ENCODE data around the gene RAB11A. TPM values are rescaled to one million over a fixed set of nuclear protein-coding genes. Genes with fewer than 3 reads are reported as not detected.
A peak's percentile ranks its signal among the peaks of the same experiment; 100 is the strongest.

The RAB11A gene
- polyA plus RNA-seq, 2 of the 4 experiments (the other 2 are of a cell fraction), result 316 to 551 TPM

DNA sequence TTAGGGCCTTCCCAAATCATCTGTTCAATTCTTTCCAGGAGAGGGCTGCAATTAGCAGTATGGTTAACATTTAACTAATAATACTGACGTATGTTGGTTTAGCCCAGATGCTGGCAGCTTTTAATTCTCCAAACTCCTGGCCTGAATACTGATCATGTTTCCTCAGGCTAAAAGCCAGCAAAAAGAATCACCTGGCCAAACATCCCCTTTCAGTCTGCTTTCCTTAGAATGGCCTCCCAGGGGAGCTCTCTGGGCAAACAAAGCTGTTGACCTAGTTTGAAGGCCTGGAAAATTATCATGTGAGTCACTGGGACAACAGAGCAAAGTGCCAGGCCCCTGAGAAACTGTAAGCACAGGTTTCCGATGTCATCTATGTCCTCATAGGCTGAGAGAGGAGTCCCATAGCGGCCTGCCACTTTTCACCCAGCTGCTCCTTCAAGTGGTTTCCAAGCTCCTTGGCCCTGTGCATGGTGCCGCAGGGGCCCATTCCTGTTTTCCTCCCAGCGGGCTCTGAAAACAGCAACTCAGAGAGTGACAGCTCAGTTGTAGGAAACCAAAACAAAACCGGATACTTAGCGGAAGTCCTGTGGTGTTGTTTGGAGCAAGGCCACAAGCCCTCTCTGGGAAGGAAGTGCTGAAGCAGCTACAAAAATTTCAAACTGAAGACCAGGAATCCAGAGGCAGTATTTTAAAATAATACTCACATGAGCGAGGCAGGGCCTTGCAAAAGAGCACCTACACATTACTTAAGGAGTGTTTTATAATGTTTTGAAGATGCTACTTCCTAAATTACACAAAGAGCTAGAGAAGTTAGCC is 36.5 kb upstream of the RAB11A start (continued):
- TF ChIP-seq FOSL2 (IDR thresholded peaks at IDR 0.05) (peak; percentile 95), FOSL2 (CRISPR knock-in tag; IDR thresholded peaks at IDR 0.05) (peak; percentile 99), SMC3 (IDR thresholded peaks at IDR 0.05) (peak; percentile 49), MYC (IDR thresholded peaks at IDR 0.05; ENCODE audit: borderline replicate concordance, low read length) (no peak), E2F6 (IDR thresholded peaks at IDR 0.05; ENCODE audit: borderline replicate concordance, low read depth) (no peak), ZC3H11A (IDR thresholded peaks at IDR 0.05) (no peak), USF2 (IDR thresholded peaks at IDR 0.05) (0 out of 2 replicates have a peak, but pooled peaks have one; percentile 31), BHLHE40 (IDR thresholded peaks at IDR 0.05; ENCODE audit: low read depth, low read length) (no peak), JUNB (IDR thresholded peaks at IDR 0.05) (peak; percentile 98), ZSCAN20 (CRISPR knock-in tag; IDR thresholded peaks at IDR 0.05) (no peak), SREBF2 (IDR thresholded peaks at IDR 0.05) (no peak), MAZ (IDR thresholded peaks at IDR 0.05; ENCODE audit: borderline replicate concordance, low read depth, low read length) (no peak), POLR2A (IDR thresholded peaks at IDR 0.05; ENCODE audit: low read length) (no peak), PHF8 (IDR thresholded peaks at IDR 0.05; ENCODE audit: borderline replicate concordance, low read depth) (no peak), CBX8 (IDR thresholded peaks at IDR 0.05) (no peak), KDM1A (IDR thresholded peaks at IDR 0.05; ENCODE audit: low read depth) (no peak), ZFP36 (IDR thresholded peaks at IDR 0.05; ENCODE audit: borderline replicate concordance, partially characterized antibody) (peak; percentile 58), HOXA7 (CRISPR knock-in tag; IDR thresholded peaks at IDR 0.05) (no peak), RFX5 (IDR thresholded peaks at IDR 0.05) (no peak), RAD21 (conservative IDR thresholded peaks at IDR 0.05 in 1 of 2, IDR thresholded peaks at IDR 0.05 in 1 of 2) (peak; percentile 28 to 67; a peak in 4 of 5 replicates), CEBPB (IDR thresholded peaks at IDR 0.05) (peak; percentile 47 to 82), RCOR1 (IDR thresholded peaks at IDR 0.05; ENCODE audit: low read depth, low read length) (no peak), CHD2 (IDR thresholded peaks at IDR 0.05; ENCODE audit: low read length, partially characterized antibody) (no peak), MAFK (IDR thresholded peaks at IDR 0.05; ENCODE audit: partially characterized antibody) (peak; percentile 83), NR3C1 (IDR thresholded peaks at IDR 0.05) (no peak), GATA3 (IDR thresholded peaks at IDR 0.05; ENCODE audit: borderline replicate concordance) (peak; percentile 97), NPAS2 (CRISPR knock-in tag; IDR thresholded peaks at IDR 0.05; ENCODE audit: borderline replicate concordance) (no peak), HMGXB4 (CRISPR knock-in tag; IDR thresholded peaks at IDR 0.05; ENCODE audit: borderline replicate concordance) (no peak), RARB (CRISPR knock-in tag; IDR thresholded peaks at IDR 0.05) (no peak)
- TF ChIP-seq, protein P1, sequence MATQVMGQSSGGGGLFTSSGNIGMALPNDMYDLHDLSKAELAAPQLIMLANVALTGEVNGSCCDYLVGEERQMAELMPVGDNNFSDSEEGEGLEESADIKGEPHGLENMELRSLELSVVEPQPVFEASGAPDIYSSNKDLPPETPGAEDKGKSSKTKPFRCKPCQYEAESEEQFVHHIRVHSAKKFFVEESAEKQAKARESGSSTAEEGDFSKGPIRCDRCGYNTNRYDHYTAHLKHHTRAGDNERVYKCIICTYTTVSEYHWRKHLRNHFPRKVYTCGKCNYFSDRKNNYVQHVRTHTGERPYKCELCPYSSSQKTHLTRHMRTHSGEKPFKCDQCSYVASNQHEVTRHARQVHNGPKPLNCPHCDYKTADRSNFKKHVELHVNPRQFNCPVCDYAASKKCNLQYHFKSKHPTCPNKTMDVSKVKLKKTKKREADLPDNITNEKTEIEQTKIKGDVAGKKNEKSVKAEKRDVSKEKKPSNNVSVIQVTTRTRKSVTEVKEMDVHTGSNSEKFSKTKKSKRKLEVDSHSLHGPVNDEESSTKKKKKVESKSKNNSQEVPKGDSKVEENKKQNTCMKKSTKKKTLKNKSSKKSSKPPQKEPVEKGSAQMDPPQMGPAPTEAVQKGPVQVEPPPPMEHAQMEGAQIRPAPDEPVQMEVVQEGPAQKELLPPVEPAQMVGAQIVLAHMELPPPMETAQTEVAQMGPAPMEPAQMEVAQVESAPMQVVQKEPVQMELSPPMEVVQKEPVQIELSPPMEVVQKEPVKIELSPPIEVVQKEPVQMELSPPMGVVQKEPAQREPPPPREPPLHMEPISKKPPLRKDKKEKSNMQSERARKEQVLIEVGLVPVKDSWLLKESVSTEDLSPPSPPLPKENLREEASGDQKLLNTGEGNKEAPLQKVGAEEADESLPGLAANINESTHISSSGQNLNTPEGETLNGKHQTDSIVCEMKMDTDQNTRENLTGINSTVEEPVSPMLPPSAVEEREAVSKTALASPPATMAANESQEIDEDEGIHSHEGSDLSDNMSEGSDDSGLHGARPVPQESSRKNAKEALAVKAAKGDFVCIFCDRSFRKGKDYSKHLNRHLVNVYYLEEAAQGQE (IDR thresholded peaks at IDR 0.05), result no peak
- TF ChIP-seq, protein P2, sequence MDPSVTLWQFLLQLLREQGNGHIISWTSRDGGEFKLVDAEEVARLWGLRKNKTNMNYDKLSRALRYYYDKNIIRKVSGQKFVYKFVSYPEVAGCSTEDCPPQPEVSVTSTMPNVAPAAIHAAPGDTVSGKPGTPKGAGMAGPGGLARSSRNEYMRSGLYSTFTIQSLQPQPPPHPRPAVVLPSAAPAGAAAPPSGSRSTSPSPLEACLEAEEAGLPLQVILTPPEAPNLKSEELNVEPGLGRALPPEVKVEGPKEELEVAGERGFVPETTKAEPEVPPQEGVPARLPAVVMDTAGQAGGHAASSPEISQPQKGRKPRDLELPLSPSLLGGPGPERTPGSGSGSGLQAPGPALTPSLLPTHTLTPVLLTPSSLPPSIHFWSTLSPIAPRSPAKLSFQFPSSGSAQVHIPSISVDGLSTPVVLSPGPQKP (IDR thresholded peaks at IDR 0.05; ENCODE audit: low read depth, low read length), result no peak
- TF ChIP-seq, protein P3, sequence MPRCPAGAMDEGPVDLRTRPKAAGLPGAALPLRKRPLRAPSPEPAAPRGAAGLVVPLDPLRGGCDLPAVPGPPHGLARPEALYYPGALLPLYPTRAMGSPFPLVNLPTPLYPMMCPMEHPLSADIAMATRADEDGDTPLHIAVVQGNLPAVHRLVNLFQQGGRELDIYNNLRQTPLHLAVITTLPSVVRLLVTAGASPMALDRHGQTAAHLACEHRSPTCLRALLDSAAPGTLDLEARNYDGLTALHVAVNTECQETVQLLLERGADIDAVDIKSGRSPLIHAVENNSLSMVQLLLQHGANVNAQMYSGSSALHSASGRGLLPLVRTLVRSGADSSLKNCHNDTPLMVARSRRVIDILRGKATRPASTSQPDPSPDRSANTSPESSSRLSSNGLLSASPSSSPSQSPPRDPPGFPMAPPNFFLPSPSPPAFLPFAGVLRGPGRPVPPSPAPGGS (IDR thresholded peaks at IDR 0.05), result peak; percentile 92

Data from A549 (cell line).